SK-N-SH (cell line): ENCODE data around the gene ITGAL.

Experiments used
- GATA2 ChIP-seq: sonication (generic); formaldehyde crosslinking; IDR thresholded peaks from 2 replicates; pipeline ENCODE4 v1.5.0; 2020; ENCODE audit warnings: mild to moderate bottlenecking, missing genetic modification reagents
- MXI1 ChIP-seq: IDR thresholded peaks from 2 replicates; pipeline ENCODE4 v1.6.1; 2012; ENCODE audit warnings: mild to moderate bottlenecking, low read depth, low read length, improper control_type of control experiment
- RAD21 ChIP-seq: IDR thresholded peaks from 2 replicates; pipeline ENCODE4 v1.6.1; 2012; ENCODE audit warnings: mild to moderate bottlenecking, low read length
- TF ChIP-seq, protein P1 (sequence below): fragments of 200-600 bp; sonication (generic); IDR thresholded peaks from 2 replicates; pipeline ENCODE4 v1.6.1; 2017; ENCODE audit warnings: antibody characterized with exemption, mild to moderate bottlenecking, moderate library complexity
- TF ChIP-seq, protein P2 (sequence below): IDR thresholded peaks from 2 replicates; pipeline ENCODE4 v1.4.0; 2012; ENCODE audit warnings: low read depth, borderline replicate concordance

DNA sequence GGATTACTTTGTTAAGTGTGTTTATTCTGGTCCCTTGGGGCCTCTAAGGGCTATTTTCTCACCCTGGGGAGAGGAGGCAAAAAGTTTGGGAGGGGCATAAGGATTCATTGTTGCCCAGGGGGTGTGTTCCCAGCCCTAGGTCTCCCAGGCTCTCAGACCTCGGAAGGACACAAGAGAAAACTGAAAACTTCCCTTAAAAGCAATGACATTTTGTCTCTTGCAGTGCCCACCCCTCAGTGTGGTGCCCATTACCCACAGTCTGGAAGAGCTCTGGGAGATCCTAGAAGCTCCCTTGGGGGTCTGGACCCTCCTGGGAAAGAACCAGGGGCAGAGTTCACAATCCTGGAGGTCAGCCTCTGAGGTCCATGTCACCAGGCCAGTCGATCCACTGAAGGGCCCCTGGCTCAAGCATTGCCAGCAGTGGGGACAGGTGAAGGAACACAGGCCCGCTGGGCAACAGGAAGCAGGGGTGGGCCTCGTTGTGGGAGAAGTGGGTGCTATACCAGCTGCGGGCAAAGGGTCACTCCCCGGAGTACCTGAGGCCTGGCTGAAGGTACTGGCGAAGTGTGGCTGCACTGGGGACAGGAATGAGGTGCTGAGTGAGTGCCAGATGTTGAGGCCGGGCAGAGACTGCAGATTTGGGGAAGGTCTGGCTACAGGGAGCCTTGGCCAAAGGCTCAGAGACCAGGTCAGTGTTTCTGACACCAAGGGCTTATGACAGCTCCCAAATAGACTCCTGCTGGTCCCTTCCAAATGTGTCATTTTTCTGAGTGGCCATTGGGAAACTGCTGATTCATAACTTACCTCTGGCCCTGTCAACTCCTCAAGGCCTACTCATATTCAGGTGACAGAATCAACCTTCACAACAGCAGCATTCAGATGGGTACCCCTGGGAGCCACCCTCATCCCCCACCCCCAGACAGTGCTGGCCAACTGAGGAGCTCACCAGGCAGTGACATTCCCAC lies 66.7 kb downstream of the ITGAL start:
- no peak for TF ChIP-seq GATA2 (CRISPR knock-in tag)
- TF ChIP-seq, protein P1, sequence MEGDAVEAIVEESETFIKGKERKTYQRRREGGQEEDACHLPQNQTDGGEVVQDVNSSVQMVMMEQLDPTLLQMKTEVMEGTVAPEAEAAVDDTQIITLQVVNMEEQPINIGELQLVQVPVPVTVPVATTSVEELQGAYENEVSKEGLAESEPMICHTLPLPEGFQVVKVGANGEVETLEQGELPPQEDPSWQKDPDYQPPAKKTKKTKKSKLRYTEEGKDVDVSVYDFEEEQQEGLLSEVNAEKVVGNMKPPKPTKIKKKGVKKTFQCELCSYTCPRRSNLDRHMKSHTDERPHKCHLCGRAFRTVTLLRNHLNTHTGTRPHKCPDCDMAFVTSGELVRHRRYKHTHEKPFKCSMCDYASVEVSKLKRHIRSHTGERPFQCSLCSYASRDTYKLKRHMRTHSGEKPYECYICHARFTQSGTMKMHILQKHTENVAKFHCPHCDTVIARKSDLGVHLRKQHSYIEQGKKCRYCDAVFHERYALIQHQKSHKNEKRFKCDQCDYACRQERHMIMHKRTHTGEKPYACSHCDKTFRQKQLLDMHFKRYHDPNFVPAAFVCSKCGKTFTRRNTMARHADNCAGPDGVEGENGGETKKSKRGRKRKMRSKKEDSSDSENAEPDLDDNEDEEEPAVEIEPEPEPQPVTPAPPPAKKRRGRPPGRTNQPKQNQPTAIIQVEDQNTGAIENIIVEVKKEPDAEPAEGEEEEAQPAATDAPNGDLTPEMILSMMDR = no peak
- TF ChIP-seq, protein P2, sequence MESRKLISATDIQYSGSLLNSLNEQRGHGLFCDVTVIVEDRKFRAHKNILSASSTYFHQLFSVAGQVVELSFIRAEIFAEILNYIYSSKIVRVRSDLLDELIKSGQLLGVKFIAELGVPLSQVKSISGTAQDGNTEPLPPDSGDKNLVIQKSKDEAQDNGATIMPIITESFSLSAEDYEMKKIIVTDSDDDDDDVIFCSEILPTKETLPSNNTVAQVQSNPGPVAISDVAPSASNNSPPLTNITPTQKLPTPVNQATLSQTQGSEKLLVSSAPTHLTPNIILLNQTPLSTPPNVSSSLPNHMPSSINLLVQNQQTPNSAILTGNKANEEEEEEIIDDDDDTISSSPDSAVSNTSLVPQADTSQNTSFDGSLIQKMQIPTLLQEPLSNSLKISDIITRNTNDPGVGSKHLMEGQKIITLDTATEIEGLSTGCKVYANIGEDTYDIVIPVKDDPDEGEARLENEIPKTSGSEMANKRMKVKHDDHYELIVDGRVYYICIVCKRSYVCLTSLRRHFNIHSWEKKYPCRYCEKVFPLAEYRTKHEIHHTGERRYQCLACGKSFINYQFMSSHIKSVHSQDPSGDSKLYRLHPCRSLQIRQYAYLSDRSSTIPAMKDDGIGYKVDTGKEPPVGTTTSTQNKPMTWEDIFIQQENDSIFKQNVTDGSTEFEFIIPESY = no peak
- no peak for TF ChIP-seq MXI1
- TF ChIP-seq RAD21 = no peak
